Neural crest cell (in vitro differentiated cells): Measurements from ENCODE around the gene TMEM109. TPM values are rescaled to one million over a fixed set of nuclear protein-coding genes. Genes with fewer than 3 reads are reported as not detected.
A peak's percentile ranks its signal among the peaks of the same experiment; 100 is the strongest.

Experiments used
- DNase-seq: peaks from one replicate; pipeline ENCODE4 v3.0.0; 2021; ENCODE audit warnings: low read depth, mixed read lengths, low spot score
- H3K27ac Mint-ChIP-seq: one replicate; pipeline ENCODE4 v1.8.0; 2021; ENCODE audit warnings: mild to moderate bottlenecking, mixed read lengths; ENCODE audit not compliant: unreplicated experiment
- H3K27me3 Mint-ChIP-seq: 2 replicates; pipeline ENCODE4 v1.8.0; 2021; ENCODE audit warnings: low read depth, mild to moderate bottlenecking, mixed read lengths
- H3K36me3 Mint-ChIP-seq: 2 replicates; pipeline ENCODE4 v1.8.0; 2021; ENCODE audit warnings: low read depth, mild to moderate bottlenecking, mixed read lengths
- H3K4me1 Mint-ChIP-seq: 2 replicates; pipeline ENCODE4 v1.8.0; 2021; ENCODE audit warnings: mixed read lengths
- H3K4me3 Mint-ChIP-seq: one replicate; pipeline ENCODE4 v1.8.0; 2021; ENCODE audit warnings: mild to moderate bottlenecking, mixed read lengths
- H3K9me3 Mint-ChIP-seq: 2 replicates; pipeline ENCODE4 v1.8.0; 2021; ENCODE audit warnings: mixed read lengths
- CTCF ChIP-seq: fragments of 200-600 bp; sonication (generic); conservative IDR thresholded peaks from 2 replicates; pipeline ENCODE4 v1.5.0; 2021; ENCODE audit warnings: antibody characterized with exemption, mild to moderate bottlenecking
- long read RNA-seq: library from polyadenylated mRNA; unstranded; transcript quantifications from one replicate; pipeline ENCODE4 v2.0.0, GENCODE V29; 2020
- total RNA-seq: library from RNA; stranded (reverse); gene quantifications from 2 replicates; pipeline ENCODE4 v1.2.1, GENCODE V29; 2021

Gene TMEM109
- 64.4 and 65.6 TPM in 2 replicates for total RNA-seq
- long read RNA-seq, transcript TMEM109-201 (4 exons, 2,413 nt): major isoform, 5 of 12 reads
- long read RNA-seq, partial matches to known transcripts: 0 of 12 reads
- long read RNA-seq, other reads (novel, unspliced or antisense): 7 of 12 reads

- peak; percentile 76 for DNase-seq
- Mint-ChIP-seq H3K27me3 (peaks cover 22% of the 10 kb centered on the region), H3K4me1 (peaks cover 41% of the 10 kb centered on the region), H3K9me3 (no peaks in the 10 kb centered on the region), H3K27ac (peak within 1 kb of the TSS; percentile 99), H3K4me3 (peak within 1 kb of the TSS; percentile 97), H3K36me3 (peaks cover 2% of the 10 kb centered on the region)
- no peak for TF ChIP-seq CTCF
These were observed at the start of gene TMEM109 for GRCh38 chr11:60913793-60914632. Gene TMEM109 (plus strand): TSS chr11:60914158. CDS start chr11:60919694, 5,536 bp downstream.

- no peak overlapping the region for H3K4me3 Mint-ChIP-seq
- H3K9me3 Mint-ChIP-seq: no peaks in the 10 kb centered on the region
- no peak overlapping the region for H3K27ac Mint-ChIP-seq
- no peak for TF ChIP-seq CTCF
- DNase-seq: no peak
- peaks cover 4% of the 10 kb centered on the region for H3K4me1 Mint-ChIP-seq
- H3K36me3 Mint-ChIP-seq: no peaks in the 10 kb centered on the region
- H3K27me3 Mint-ChIP-seq: no peaks in the 10 kb centered on the region
These were observed 49.0 kb upstream of the TMEM109 start for GRCh38 chr11:60864856-60865513.

GRCh38 chr11:60866911-60867870 is 46.8 kb upstream of the TMEM109 start, which contains the start of gene ZP1:
Gene ZP1 (plus strand): TSS chr11:60867542. CDS start chr11:60867562, 20 bp downstream.
- no peaks in the 10 kb centered on the region for H3K27me3 Mint-ChIP-seq
- H3K9me3 Mint-ChIP-seq: no peaks in the 10 kb centered on the region
- no peak for DNase-seq
- H3K4me3 Mint-ChIP-seq: no peak within 1 kb of the TSS
- no peak for TF ChIP-seq CTCF
- no peaks in the 10 kb centered on the region for H3K36me3 Mint-ChIP-seq
- no peaks in the 10 kb centered on the region for H3K4me1 Mint-ChIP-seq
- H3K27ac Mint-ChIP-seq: no peak within 1 kb of the TSS

- Mint-ChIP-seq H3K27ac (no peak overlapping the region), H3K9me3 (no peaks in the 10 kb centered on the region), H3K36me3 (no peaks in the 10 kb centered on the region), H3K4me1 (no peaks in the 10 kb centered on the region), H3K4me3 (no peak overlapping the region), H3K27me3 (no peaks in the 10 kb centered on the region)
- TF ChIP-seq CTCF: no peak
- DNase-seq: no peak
These were observed 45.9 kb upstream of the TMEM109 start for GRCh38 chr11:60867871-60868681.
